ENCODE results near the gene CSRNP2. TPM values are rescaled to one million over a fixed set of nuclear protein-coding genes. Genes with fewer than 3 reads are reported as not detected.

CSRNP2 gene
- total and polyA plus RNA-seq, 2 experiments from 2014 or later = 19.0 to 22.5 TPM

DNA sequence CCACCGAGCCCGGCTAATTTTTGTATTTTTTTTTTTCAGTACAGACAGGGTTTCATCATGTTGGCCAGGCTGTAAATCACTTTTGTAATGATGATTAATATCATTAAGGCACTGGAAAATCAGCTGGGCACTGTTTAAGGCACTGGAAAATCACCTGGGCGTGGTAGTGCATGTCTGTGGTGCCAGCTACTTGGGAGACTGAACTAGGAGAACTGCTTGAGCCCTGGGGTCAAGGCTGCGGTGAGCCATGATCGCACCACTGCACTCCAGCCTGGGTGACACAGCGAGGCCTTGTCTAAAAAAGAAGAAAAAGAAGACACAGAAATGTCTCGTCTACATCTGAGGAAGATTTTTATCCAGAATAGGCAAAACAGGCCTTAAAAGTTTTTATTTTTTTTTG is 70.0 kb downstream of the CSRNP2 start:
- no peak for DNase-seq (ENCODE audit: low read depth in 1 of 2, low spot score in 1 of 2)
- no peak overlapping the region for H3K27ac ChIP-seq
- no peak for TF ChIP-seq CTCF (IDR thresholded peaks at IDR 0.05; ENCODE audit: low read depth, low read length)
- H3K27me3 ChIP-seq = no peaks in the 10 kb centered on the region
- no peaks in the 10 kb centered on the region for H3K4me1 ChIP-seq (ENCODE audit: low read depth)
- H3K9me3 ChIP-seq (ENCODE audit: low read depth) = no peaks in the 10 kb centered on the region
- peaks cover 1% of the 10 kb centered on the region for H3K36me3 ChIP-seq
- H3K4me3 ChIP-seq = no peak overlapping the region

- H3K9me3 ChIP-seq (ENCODE audit: low read depth) = no peaks in the 10 kb centered on the region
- peak in 1 of 2 donors; percentile 8 for DNase-seq (ENCODE audit: low read depth in 1 of 2, low spot score in 1 of 2)
- H3K4me1 ChIP-seq (ENCODE audit: low read depth) = no peaks in the 10 kb centered on the region
- no peak for TF ChIP-seq CTCF (IDR thresholded peaks at IDR 0.05; ENCODE audit: low read depth, low read length)
- H3K27ac ChIP-seq = no peak overlapping the region
- no peak overlapping the region for H3K4me3 ChIP-seq
- no peaks in the 10 kb centered on the region for H3K27me3 ChIP-seq
- H3K36me3 ChIP-seq = peaks cover 5% of the 10 kb centered on the region
These were observed 70.7 kb downstream of the CSRNP2 start for GRCh38 chr12:51012570-51013236.

DNA sequence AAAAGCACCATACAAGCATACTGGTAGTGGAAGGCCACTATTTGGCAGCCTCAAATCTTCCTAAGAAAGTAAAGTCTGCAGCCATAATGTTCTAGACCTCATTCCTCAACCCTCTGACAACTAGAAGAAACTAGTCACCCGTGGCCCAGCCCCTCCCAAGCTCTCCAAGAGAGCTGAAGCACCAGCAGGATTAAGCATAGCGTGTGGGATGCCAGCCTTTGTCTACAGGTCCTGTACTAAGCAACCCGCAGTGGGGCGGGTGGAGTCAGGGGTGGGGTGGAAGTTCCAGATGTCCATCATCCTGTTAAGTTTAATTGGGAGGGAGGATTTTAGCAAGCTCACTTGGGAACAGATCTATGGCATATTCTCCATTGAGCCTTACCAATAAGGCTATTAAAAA is 71.4 kb downstream of the CSRNP2 start:
- H3K9me3 ChIP-seq (ENCODE audit: low read depth) = no peaks in the 10 kb centered on the region
- no peak overlapping the region for H3K27ac ChIP-seq
- H3K4me1 ChIP-seq (ENCODE audit: low read depth) = no peaks in the 10 kb centered on the region

More for the DNA sequence above, 71.4 kb downstream of the CSRNP2 start:
- peaks cover 13% of the 10 kb centered on the region for H3K36me3 ChIP-seq
- H3K4me3 ChIP-seq = no peak overlapping the region
- no peaks in the 10 kb centered on the region for H3K27me3 ChIP-seq
- no peak for DNase-seq (ENCODE audit: low read depth in 1 of 2, low spot score in 1 of 2)
- TF ChIP-seq CTCF (IDR thresholded peaks at IDR 0.05; ENCODE audit: low read depth, low read length) = no peak

Other genes with a start within 250 kb of the CSRNP2 start
- not detected in 2 replicates for gene TMPRSS12, start 240.7 kb downstream of the CSRNP2 start, total RNA-seq
- gene TMPRSS12, start 240.7 kb downstream of the CSRNP2 start, polyA plus RNA-seq = not detected in 2 replicates
- not detected in 2 replicates for gene HIGD1C, start 131.1 kb downstream of the CSRNP2 start, total RNA-seq
- gene HIGD1C, start 131.1 kb downstream of the CSRNP2 start, polyA plus RNA-seq = not detected in 2 replicates
- gene SLC11A2, start 57.2 kb downstream of the CSRNP2 start, total RNA-seq = 26.9 and 30.5 TPM in 2 replicates
- 33.3 and 41.3 TPM in 2 replicates for gene SLC11A2, start 57.2 kb downstream of the CSRNP2 start, polyA plus RNA-seq
- gene LETMD1, start 35.3 kb downstream of the CSRNP2 start, total RNA-seq = 30.3 and 47.3 TPM in 2 replicates
- gene LETMD1, start 35.3 kb downstream of the CSRNP2 start, polyA plus RNA-seq = 23.5 and 33.5 TPM in 2 replicates
- 8.2 and 12.2 TPM in 2 replicates for gene TFCP2, start 89.5 kb upstream of the CSRNP2 start, total RNA-seq
- 17.0 and 26.6 TPM in 2 replicates for gene TFCP2, start 89.5 kb upstream of the CSRNP2 start, polyA plus RNA-seq
- 1.5 and 3.8 TPM in 2 replicates for gene POU6F1, start 134.5 kb upstream of the CSRNP2 start, total RNA-seq
- gene POU6F1, start 134.5 kb upstream of the CSRNP2 start, polyA plus RNA-seq = 3.4 and 6.6 TPM in 2 replicates
- gene DAZAP2, start 155.2 kb upstream of the CSRNP2 start, total RNA-seq = 105 and 131 TPM in 2 replicates
- 147 and 191 TPM in 2 replicates for gene DAZAP2, start 155.2 kb upstream of the CSRNP2 start, polyA plus RNA-seq
- 3.0 and 5.5 TPM in 2 replicates for gene SMAGP, start 186.8 kb upstream of the CSRNP2 start, total RNA-seq
- gene SMAGP, start 186.8 kb upstream of the CSRNP2 start, polyA plus RNA-seq = 4.7 and 6.7 TPM in 2 replicates
- gene BIN2, start 240.6 kb upstream of the CSRNP2 start, total RNA-seq = not detected in 2 replicates
- gene BIN2, start 240.6 kb upstream of the CSRNP2 start, polyA plus RNA-seq = 0.25 TPM in 1 of 2 replicates, not detected in the other

Measured in cardiac muscle cell (in vitro differentiated cells and primary cell).